Measurements from ENCODE around the gene RAMACL. TPM values are rescaled to one million over a fixed set of nuclear protein-coding genes. Genes with fewer than 3 reads are reported as not detected.
"Not testable (repeated sequence)": the region's sequence is repeated elsewhere in the genome, so short reads cannot be mapped to it uniquely, and the experiment has no call there.

RAMACL gene
- 0.32 TPM in 1 of 2 replicates, not detected in the other for total RNA-seq

- Mint-ChIP-seq H3K36me3 (ENCODE audit: low read depth) (no peaks in the 10 kb centered on the region), H3K27me3 (ENCODE audit: low read depth) (no peaks in the 10 kb centered on the region), H3K27ac (no peak within 1 kb of the TSS), H3K9me3 (no peaks in the 10 kb centered on the region), H3K4me1 (ENCODE audit: low read depth) (peaks cover 14% of the 10 kb centered on the region), H3K4me3 (ENCODE audit: low read depth) (no peak within 1 kb of the TSS)
- intact Hi-C loops (cut with micrococcal nuclease), result no loop called here
- peak; percentile 27 for DNase-seq (ENCODE audit: low spot score)
Measured at GRCh38 chr6:166586424-166587156, at the start of gene RAMACL. Gene RAMACL, minus strand, starts transcription at chr6:166586678. Its CDS starts 201 bp downstream, at chr6:166586477.

- DNase-seq (ENCODE audit: low spot score), result no peak
- Mint-ChIP-seq H3K36me3 (ENCODE audit: low read depth) (no peaks in the 10 kb centered on the region), H3K9me3 (no peaks in the 10 kb centered on the region), H3K4me1 (ENCODE audit: low read depth) (peaks cover 2% of the 10 kb centered on the region), H3K27ac (no peak overlapping the region), H3K27me3 (ENCODE audit: low read depth) (peaks cover 24% of the 10 kb centered on the region), H3K4me3 (ENCODE audit: low read depth) (no peak overlapping the region)
- intact Hi-C loops (cut with micrococcal nuclease), result no loop called here
Measured at GRCh38 chr6:166635013-166635970, 48.8 kb upstream of the RAMACL start.

GRCh38 chr6:166634581-166634980 lies 48.1 kb upstream of the RAMACL start:
- DNase-seq (ENCODE audit: low spot score); H3K27ac Mint-ChIP-seq; H3K36me3 Mint-ChIP-seq (ENCODE audit: low read depth); H3K9me3 Mint-ChIP-seq; intact Hi-C loops (cut with micrococcal nuclease); H3K4me3 Mint-ChIP-seq (ENCODE audit: low read depth); H3K4me1 Mint-ChIP-seq (ENCODE audit: low read depth): not testable (repeated sequence)
- H3K27me3 Mint-ChIP-seq (ENCODE audit: low read depth), result peaks cover 24% of the 10 kb centered on the region

GRCh38 chr6:166633732-166634535 lies 47.5 kb upstream of the RAMACL start:
- Mint-ChIP-seq H3K4me1 (ENCODE audit: low read depth) (peaks cover 7% of the 10 kb centered on the region), H3K27me3 (ENCODE audit: low read depth) (peaks cover 24% of the 10 kb centered on the region), H3K36me3 (ENCODE audit: low read depth) (no peaks in the 10 kb centered on the region), H3K9me3 (no peaks in the 10 kb centered on the region), H3K4me3 (ENCODE audit: low read depth) (no peak overlapping the region), H3K27ac (no peak overlapping the region)
- intact Hi-C loops (cut with micrococcal nuclease), result no loop called here
- no peak for DNase-seq (ENCODE audit: low spot score)

GRCh38 chr6:166632731-166633130 lies 46.3 kb upstream of the RAMACL start:
- Mint-ChIP-seq H3K9me3 (no peaks in the 10 kb centered on the region), H3K27me3 (ENCODE audit: low read depth) (peaks cover 27% of the 10 kb centered on the region), H3K27ac (no peak overlapping the region), H3K4me3 (ENCODE audit: low read depth) (no peak overlapping the region), H3K36me3 (ENCODE audit: low read depth) (no peaks in the 10 kb centered on the region), H3K4me1 (ENCODE audit: low read depth) (peaks cover 15% of the 10 kb centered on the region)
- intact Hi-C loops (cut with micrococcal nuclease), result no loop called here
- no peak for DNase-seq (ENCODE audit: low spot score)

- Mint-ChIP-seq H3K4me1 (ENCODE audit: low read depth) (peaks cover 21% of the 10 kb centered on the region), H3K27ac (no peak overlapping the region), H3K9me3 (no peaks in the 10 kb centered on the region), H3K36me3 (ENCODE audit: low read depth) (no peaks in the 10 kb centered on the region), H3K4me3 (ENCODE audit: low read depth) (no peak overlapping the region), H3K27me3 (ENCODE audit: low read depth) (peaks cover 36% of the 10 kb centered on the region)
- intact Hi-C loops (cut with micrococcal nuclease), result no loop called here
- DNase-seq (ENCODE audit: low spot score), result no peak
Measured at GRCh38 chr6:166630462-166630861, 44.0 kb upstream of the RAMACL start.

- DNase-seq (ENCODE audit: low spot score), result no peak
- Mint-ChIP-seq H3K36me3 (ENCODE audit: low read depth) (no peaks in the 10 kb centered on the region), H3K4me1 (ENCODE audit: low read depth) (peaks cover 23% of the 10 kb centered on the region), H3K9me3 (no peaks in the 10 kb centered on the region), H3K4me3 (ENCODE audit: low read depth) (no peak overlapping the region), H3K27ac (no peak overlapping the region), H3K27me3 (ENCODE audit: low read depth) (peaks cover 44% of the 10 kb centered on the region)
- intact Hi-C loops (cut with micrococcal nuclease), result loop anchor here (2.0 to 10.0 kb wide), 4 partner anchors 87 to 355 kb away; partner anchors contain the start of gene SFT2D1
Measured at GRCh38 chr6:166629628-166630027, 43.1 kb upstream of the RAMACL start.

- no peaks in the 10 kb centered on the region for H3K9me3 Mint-ChIP-seq
- peak overlapping the region; percentile 81 for H3K4me3 Mint-ChIP-seq (ENCODE audit: low read depth)
- intact Hi-C loops (cut with micrococcal nuclease), result loop anchor here (1.0 to 10.0 kb wide), 9 partner anchors 86 to 723 kb away; partner anchors contain the start of genes CEP43, MPC1 and SFT2D1
- H3K36me3 Mint-ChIP-seq (ENCODE audit: low read depth), result no peaks in the 10 kb centered on the region
- peak overlapping the region; percentile 59 for H3K27ac Mint-ChIP-seq
- H3K27me3 Mint-ChIP-seq (ENCODE audit: low read depth), result peaks cover 49% of the 10 kb centered on the region
- DNase-seq (ENCODE audit: low spot score), result peak; percentile 53
- peaks cover 23% of the 10 kb centered on the region for H3K4me1 Mint-ChIP-seq (ENCODE audit: low read depth)
Measured at GRCh38 chr6:166627875-166628801, 41.7 kb upstream of the RAMACL start.

- no peaks in the 10 kb centered on the region for H3K36me3 Mint-ChIP-seq (ENCODE audit: low read depth)
- H3K9me3 Mint-ChIP-seq, result no peaks in the 10 kb centered on the region
- intact Hi-C loops (cut with micrococcal nuclease), result loop anchor here (1.0 to 10.0 kb wide), 8 partner anchors 85 to 724 kb away; partner anchors contain the start of genes CEP43, MPC1 and SFT2D1
- H3K4me3 Mint-ChIP-seq (ENCODE audit: low read depth), result peak within 1 kb of the TSS; percentile 81
- peaks cover 23% of the 10 kb centered on the region for H3K4me1 Mint-ChIP-seq (ENCODE audit: low read depth)
- DNase-seq (ENCODE audit: low spot score), result peak; percentile 100
- H3K27ac Mint-ChIP-seq, result peak within 1 kb of the TSS; percentile 59
- peaks cover 57% of the 10 kb centered on the region for H3K27me3 Mint-ChIP-seq (ENCODE audit: low read depth)
Measured at GRCh38 chr6:166627033-166627874, 40.8 kb upstream of the RAMACL start, which contains the start of gene RPS6KA2. Gene RPS6KA2, minus strand, starts transcription at chr6:166627251. Its CDS starts 232 bp downstream, at chr6:166627019.

- H3K4me3 Mint-ChIP-seq (ENCODE audit: low read depth), result peak overlapping the region; percentile 78
- peaks cover 57% of the 10 kb centered on the region for H3K27me3 Mint-ChIP-seq (ENCODE audit: low read depth)
- no peak overlapping the region for H3K27ac Mint-ChIP-seq
- intact Hi-C loops (cut with micrococcal nuclease), result loop anchor here (1.0 to 10.0 kb wide), 8 partner anchors 84 to 724 kb away; partner anchors contain the start of genes CEP43, MPC1 and SFT2D1
- no peaks in the 10 kb centered on the region for H3K9me3 Mint-ChIP-seq
- H3K36me3 Mint-ChIP-seq (ENCODE audit: low read depth), result no peaks in the 10 kb centered on the region
- peak; percentile 14 for DNase-seq (ENCODE audit: low spot score)
- H3K4me1 Mint-ChIP-seq (ENCODE audit: low read depth), result peaks cover 23% of the 10 kb centered on the region
Measured at GRCh38 chr6:166626177-166627032, 39.9 kb upstream of the RAMACL start.
